ENCODE data around the gene FAM181A. TPM values are rescaled to one million over a fixed set of nuclear protein-coding genes. Genes with fewer than 3 reads are reported as not detected.

FAM181A gene
- total and polyA plus RNA-seq, 10 of the 15 experiments (the other 5 are each of a cell fraction or from before 2014, with no cell fraction given), result not detected

- no peak for TF ChIP-seq SRF (IDR thresholded peaks at IDR 0.05; ENCODE audit: low read depth in 2 of 2, low read length in 2 of 2)
- TF ChIP-seq POU2F2 (IDR thresholded peaks at IDR 0.05; ENCODE audit: borderline replicate concordance, low read depth, low read length), result no peak
- no peak for TF ChIP-seq ZNF622 (IDR thresholded peaks at IDR 0.05)
- no peak for TF ChIP-seq RAD21 (IDR thresholded peaks at IDR 0.05; ENCODE audit: insufficient read depth, low read depth, low read length)
- peak; percentile 20 for TF ChIP-seq POLR2AphosphoS5 (IDR thresholded peaks at IDR 0.05; ENCODE audit: low read length)
- TF ChIP-seq CBFB (IDR thresholded peaks at IDR 0.05; ENCODE audit: low read depth), result no peak
- TF ChIP-seq, protein P1, sequence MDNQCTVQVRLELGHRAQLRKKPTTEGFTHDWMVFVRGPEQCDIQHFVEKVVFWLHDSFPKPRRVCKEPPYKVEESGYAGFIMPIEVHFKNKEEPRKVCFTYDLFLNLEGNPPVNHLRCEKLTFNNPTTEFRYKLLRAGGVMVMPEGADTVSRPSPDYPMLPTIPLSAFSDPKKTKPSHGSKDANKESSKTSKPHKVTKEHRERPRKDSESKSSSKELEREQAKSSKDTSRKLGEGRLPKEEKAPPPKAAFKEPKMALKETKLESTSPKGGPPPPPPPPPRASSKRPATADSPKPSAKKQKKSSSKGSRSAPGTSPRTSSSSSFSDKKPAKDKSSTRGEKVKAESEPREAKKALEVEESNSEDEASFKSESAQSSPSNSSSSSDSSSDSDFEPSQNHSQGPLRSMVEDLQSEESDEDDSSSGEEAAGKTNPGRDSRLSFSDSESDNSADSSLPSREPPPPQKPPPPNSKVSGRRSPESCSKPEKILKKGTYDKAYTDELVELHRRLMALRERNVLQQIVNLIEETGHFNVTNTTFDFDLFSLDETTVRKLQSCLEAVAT (IDR thresholded peaks at IDR 0.05), result no peak
- 0 out of 2 replicates have a peak, but pooled peaks have one; percentile 23 for TF ChIP-seq ZBED1 (IDR thresholded peaks at IDR 0.05; ENCODE audit: borderline replicate concordance)
- TF ChIP-seq PML (IDR thresholded peaks at IDR 0.05; ENCODE audit: low read length), result no peak
- no peak for TF ChIP-seq PAX5 (IDR thresholded peaks at IDR 0.05; ENCODE audit: borderline replicate concordance, low read depth, low read length)
- TF ChIP-seq NR2C2 (IDR thresholded peaks at IDR 0.05; ENCODE audit: borderline replicate concordance, control insufficient read depth, insufficient read length, low read depth), result no peak
- no peak for TF ChIP-seq ZNF217 (IDR thresholded peaks at IDR 0.05)
- TF ChIP-seq ASH2L (IDR thresholded peaks at IDR 0.05; ENCODE audit: borderline replicate concordance, low read depth), result no peak
- 0 out of 2 replicates have a peak, but pooled peaks have one; percentile 42 for TF ChIP-seq ZNF592 (IDR thresholded peaks at IDR 0.05)
- TF ChIP-seq TAF1 (IDR thresholded peaks at IDR 0.05; ENCODE audit: borderline replicate concordance, low read depth, low read length), result no peak
- TF ChIP-seq NRF1 (conservative IDR thresholded peaks at IDR 0.05; ENCODE audit: low read depth, low read length), result no peak
- TF ChIP-seq SUZ12 (IDR thresholded peaks at IDR 0.05; ENCODE audit: unreplicated experiment), result no peak
- no peak for TF ChIP-seq IRF4 (IDR thresholded peaks at IDR 0.05; ENCODE audit: low read depth, low read length)
- TF ChIP-seq SREBF1 (IDR thresholded peaks at IDR 0.05; ENCODE audit: low read length), result no peak
- TF ChIP-seq BACH1 (IDR thresholded peaks at IDR 0.05; ENCODE audit: borderline replicate concordance), result no peak
- TF ChIP-seq EGR1 (IDR thresholded peaks at IDR 0.05; ENCODE audit: borderline replicate concordance in 1 of 2, low read depth in 2 of 2, low read length in 2 of 2), result no peak
- no peak for TF ChIP-seq POLR2A (IDR thresholded peaks at IDR 0.05; ENCODE audit: low read depth, low read length)
- no peak for TF ChIP-seq MYB (IDR thresholded peaks at IDR 0.05; ENCODE audit: borderline replicate concordance, low read depth, low read length)
- TF ChIP-seq POLR2AphosphoS2 (IDR thresholded peaks at IDR 0.05; ENCODE audit: low read depth, low read length), result no peak
- no peak for TF ChIP-seq SMARCA5 (IDR thresholded peaks at IDR 0.05)
- no peak for TF ChIP-seq NFXL1 (IDR thresholded peaks at IDR 0.05; ENCODE audit: borderline replicate concordance)
- no peak for TF ChIP-seq CEBPB (IDR thresholded peaks at IDR 0.05; ENCODE audit: borderline replicate concordance in 1 of 2, low read depth in 2 of 2, low read length in 2 of 2)
- TF ChIP-seq LARP7 (IDR thresholded peaks at IDR 0.05), result 0 out of 2 replicates have a peak, but pooled peaks have one; percentile 9
Observed at GRCh38 chr14:93957751-93958566, 30.8 kb downstream of the FAM181A start (continued).
